Body of pancreas (tissue), 4 donors: Measurements from ENCODE around the gene HIF3A.

Source experiments
- POLR2A ChIP-seq, 3 donors: fragments of 450-650 bp; IDR thresholded peaks; one replicate each; pipeline ENCODE4 v1.6.1; 2016; ENCODE audit warnings: antibody characterized with exemption in 3 of 3, mild to moderate bottlenecking in 2 of 3
- TF ChIP-seq, protein P1 (sequence below), 7 experiments: fragments of 450-650 bp in 4 of 7; fragments of 200-600 bp in 3 of 7; sonication (generic) in 3 of 7; IDR thresholded peaks; one replicate each; pipeline ENCODE4 v1.5.1; 2016 to 2019; ENCODE audit warnings: antibody characterized with exemption in 7 of 7

DNA sequence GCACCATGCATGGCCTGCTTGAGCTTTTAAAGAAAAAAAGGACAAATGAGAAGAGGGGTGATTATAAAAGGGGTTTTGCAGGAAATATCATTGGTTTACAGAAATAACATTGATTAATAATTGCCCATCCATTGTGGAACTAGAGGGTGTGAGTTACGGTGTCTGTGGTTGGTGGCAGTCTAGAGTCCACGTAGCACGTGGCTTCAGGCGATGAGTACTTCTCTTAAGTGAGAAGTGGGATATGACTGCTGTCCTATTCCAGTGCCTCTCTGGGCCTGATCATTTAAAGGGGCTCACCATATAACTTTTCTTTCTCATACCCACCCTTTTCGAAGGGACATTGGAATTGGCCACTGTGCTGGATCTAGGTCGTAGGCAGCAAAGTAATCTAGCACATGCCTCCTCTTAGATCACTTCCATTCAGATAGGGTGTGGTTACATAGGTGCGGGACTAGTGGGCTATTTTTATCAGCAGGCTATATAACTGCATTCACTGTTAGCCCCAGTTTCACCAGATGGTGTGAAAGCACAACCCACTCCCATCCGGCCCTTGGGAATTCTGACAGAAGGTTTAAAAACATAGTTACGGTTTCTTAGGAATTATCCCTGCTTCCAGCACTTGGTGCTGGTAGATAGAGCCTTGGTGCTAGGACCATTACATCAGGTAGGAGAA, 69.9 kb downstream of the HIF3A start:
- TF ChIP-seq POLR2A (IDR thresholded peaks at IDR 0.05): no peak
- TF ChIP-seq, protein P1, sequence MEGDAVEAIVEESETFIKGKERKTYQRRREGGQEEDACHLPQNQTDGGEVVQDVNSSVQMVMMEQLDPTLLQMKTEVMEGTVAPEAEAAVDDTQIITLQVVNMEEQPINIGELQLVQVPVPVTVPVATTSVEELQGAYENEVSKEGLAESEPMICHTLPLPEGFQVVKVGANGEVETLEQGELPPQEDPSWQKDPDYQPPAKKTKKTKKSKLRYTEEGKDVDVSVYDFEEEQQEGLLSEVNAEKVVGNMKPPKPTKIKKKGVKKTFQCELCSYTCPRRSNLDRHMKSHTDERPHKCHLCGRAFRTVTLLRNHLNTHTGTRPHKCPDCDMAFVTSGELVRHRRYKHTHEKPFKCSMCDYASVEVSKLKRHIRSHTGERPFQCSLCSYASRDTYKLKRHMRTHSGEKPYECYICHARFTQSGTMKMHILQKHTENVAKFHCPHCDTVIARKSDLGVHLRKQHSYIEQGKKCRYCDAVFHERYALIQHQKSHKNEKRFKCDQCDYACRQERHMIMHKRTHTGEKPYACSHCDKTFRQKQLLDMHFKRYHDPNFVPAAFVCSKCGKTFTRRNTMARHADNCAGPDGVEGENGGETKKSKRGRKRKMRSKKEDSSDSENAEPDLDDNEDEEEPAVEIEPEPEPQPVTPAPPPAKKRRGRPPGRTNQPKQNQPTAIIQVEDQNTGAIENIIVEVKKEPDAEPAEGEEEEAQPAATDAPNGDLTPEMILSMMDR (IDR thresholded peaks at IDR 0.05): no peak
